Posterior cingulate gyrus (tissue), 11 donors: ENCODE results near the gene CCNQ.

Experiments used
- DNase-seq, 10 donors: peaks; one replicate each; pipeline versions ENCODE4 v3.0.0 to v3.0.0-alpha.2; 2020 to 2021; ENCODE audit warnings: mixed read lengths in 3 of 10
- intact Hi-C: fragments of 100-400 bp; cut with DNase I; formaldehyde crosslinking; loops from one replicate; pipeline ENCODE4 v1.15.1; 2023

CCNQ gene

GRCh38 chrX:153551135-153551534 lies 47.8 kb downstream of the CCNQ start:
- intact Hi-C loops = no loop called here
- DNase-seq = no peak

- intact Hi-C loops = no loop called here
- no peak for DNase-seq
These were observed 49.1 kb downstream of the CCNQ start for GRCh38 chrX:153549807-153550206.

GRCh38 chrX:153549231-153549630 lies 49.7 kb downstream of the CCNQ start:
- intact Hi-C loops = no loop called here
- DNase-seq = no peak

- intact Hi-C loops = no loop called here
- DNase-seq = no peak
These were observed 51.7 kb downstream of the CCNQ start for GRCh38 chrX:153547195-153547594.

- intact Hi-C loops = no loop called here
- DNase-seq = no peak
These were observed 52.6 kb downstream of the CCNQ start for GRCh38 chrX:153546386-153546785.

GRCh38 chrX:153544727-153545126 lies 54.2 kb downstream of the CCNQ start:
- DNase-seq = no peak
- intact Hi-C loops = no loop called here

- DNase-seq = no peak
These were observed 59.0 kb downstream of the CCNQ start for GRCh38 chrX:153539979-153540358.

GRCh38 chrX:153539171-153539978 lies 59.6 kb downstream of the CCNQ start:
- intact Hi-C loops = loop anchor here (5.0 kb wide), 2 partner anchors 128 to 413 kb away; no protein-coding TSS in a partner anchor
- peak; percentile 55 to 97 (median 78) for DNase-seq

More at GRCh38 chrX:153539979-153540358, 59.0 kb downstream of the CCNQ start:
- intact Hi-C loops = loop anchor here (5.0 kb wide), 2 partner anchors 127 to 412 kb away; no protein-coding TSS in a partner anchor

GRCh38 chrX:153538424-153538823 lies 60.5 kb downstream of the CCNQ start:
- DNase-seq = peak in 5 of 10 donors; percentile 23 to 56 (median 42)
- intact Hi-C loops = loop anchor here (5.0 kb wide), 2 partner anchors 129 to 414 kb away; no protein-coding TSS in a partner anchor
